HCT116 (cell line): ENCODE data around the gene IFNA1. TPM values are rescaled to one million over a fixed set of nuclear protein-coding genes. Genes with fewer than 3 reads are reported as not detected.

ENCODE experiments used
- ATAC-seq: fragments of 200-7000 bp; cut with Tn5 transposase; 2 replicates; pipeline ENCODE4 v1.9.1; 2020; ENCODE audit warnings: mild to moderate bottlenecking, moderate library complexity
- BruUV-seq: library from RNA; stranded (reverse); fragments of 400-500 nt; replicated peaks from 2 replicates; lab custom pipeline; 2021; lab: Mats Ljungman, UMichigan
- CTCF ChIA-PET: fragments of 300-600 bp; sonication (Branson Sonifier 250); formaldehyde crosslinking; loops from one replicate; lab custom pipeline; 2021; ENCODE audit warnings: antibody characterized with exemption; lab: Charles Lee
- POLR2A ChIA-PET: fragments of 300-600, 350-600 bp; sonication (Branson Sonifier 250); formaldehyde crosslinking; loops from one replicate; lab custom pipeline; 2021; ENCODE audit warnings: antibody characterized with exemption; lab: Charles Lee
- RAD21 ChIA-PET, 2 experiments: fragments of 300-600 bp; sonication (Branson Sonifier 250); formaldehyde crosslinking; loops; one replicate each; lab custom pipeline; 2023; ENCODE audit warnings: low total read pairs in 2 of 2; ENCODE audit not compliant: uncharacterized antibody in 2 of 2, unreplicated experiment in 2 of 2, low non-redundant PET in 1 of 2; lab: Charles Lee
- DNase-seq: peaks from one replicate; pipeline ENCODE4 v3.0.0-alpha.2; 2010; ENCODE audit warnings: low read depth, low spot score
- H2AFZ ChIP-seq: fragments of 200-600 bp; shearing (Covaris generic), sonication (generic); 2 replicates; pipeline ENCODE4 v1.6.1; 2017; ENCODE audit warnings: low read depth, mixed run types, mixed read lengths, antibody characterized with exemption, low read length; ENCODE audit not compliant: poor library complexity, severe bottlenecking
- H3K27ac ChIP-seq: 2 replicates; pipeline ENCODE4 v1.5.1; 2012; ENCODE audit warnings: low read depth, low read length
- H3K27me3 ChIP-seq: fragments of 200-600 bp; sonication (generic); 2 replicates; pipeline ENCODE4 v1.6.1; 2016; ENCODE audit warnings: mixed run types, low read length, mixed read lengths; ENCODE audit not compliant: insufficient read depth
- H3K36me3 ChIP-seq, 2 experiments: fragments of 200-500 bp in 1 of 2; fragments of 200-600 bp in 1 of 2; sonication (Bioruptor generic) in 1 of 2; sonication (generic) in 1 of 2; 2 replicates each; pipeline versions ENCODE4 v1.5.1 to v1.6.1; 2014 to 2016; ENCODE audit warnings: low read length in 2 of 2, inconsistent platforms in 1 of 2, mixed read lengths in 1 of 2, mixed run types in 1 of 2; ENCODE audit not compliant: insufficient read depth in 2 of 2, control insufficient read depth in 1 of 2
- H3K4me1 ChIP-seq, 2 experiments: fragments of 200-600 bp in 1 of 2; sonication (generic) in 1 of 2; 2 replicates each; pipeline versions ENCODE4 v1.5.1 to v1.6.1; 2012 to 2017; ENCODE audit warnings: low read length in 2 of 2, inconsistent platforms in 1 of 2, mild to moderate bottlenecking in 1 of 2, mixed read lengths in 1 of 2, mixed run types in 1 of 2, moderate library complexity in 1 of 2; ENCODE audit not compliant: insufficient read depth in 2 of 2, control insufficient read depth in 1 of 2
- H3K4me2 ChIP-seq: fragments of 200-600 bp; sonication (generic); 2 replicates; pipeline ENCODE4 v1.6.1; 2017; ENCODE audit warnings: mixed run types, low read length, mixed read lengths
- H3K4me3 ChIP-seq, 2 experiments: fragments of 200-600 bp in 1 of 2; sonication (generic) in 1 of 2; replicated peaks in 1 of 2; 2 replicates each; pipeline ENCODE4 v1.5.1; 2011 to 2016; ENCODE audit warnings: low read length in 2 of 2, control low read depth in 1 of 2, low read depth in 1 of 2, mild to moderate bottlenecking in 1 of 2, mixed read lengths in 1 of 2, mixed run types in 1 of 2
- H3K79me2 ChIP-seq: fragments of 200-600 bp; sonication (generic); 2 replicates; pipeline ENCODE4 v1.6.1; 2017; ENCODE audit warnings: mild to moderate bottlenecking, mixed run types, low read length, moderate library complexity, mixed read lengths; ENCODE audit not compliant: insufficient read depth
- H3K9ac ChIP-seq: fragments of 200-600 bp; sonication (generic); 2 replicates; pipeline ENCODE4 v1.6.1; 2016; ENCODE audit warnings: low read length, mixed read lengths
- H3K9me2 ChIP-seq: fragments of 200-600 bp; sonication (generic), shearing (Covaris generic); 2 replicates; pipeline ENCODE4 v1.6.1; 2017; ENCODE audit warnings: mixed run types, mild to moderate bottlenecking, moderate library complexity; ENCODE audit not compliant: insufficient read depth
- H3K9me3 ChIP-seq, 2 experiments: fragments of 200-500 bp in 1 of 2; fragments of 200-600 bp in 1 of 2; sonication (Bioruptor generic) in 1 of 2; sonication (generic) in 1 of 2; 2 replicates each; pipeline ENCODE4 v1.6.1; 2014 to 2017; ENCODE audit warnings: low read length in 2 of 2, mixed read lengths in 2 of 2, inconsistent platforms in 1 of 2, low read depth in 1 of 2, mild to moderate bottlenecking in 1 of 2, mixed run types in 1 of 2, moderate library complexity in 1 of 2; ENCODE audit not compliant: control insufficient read depth in 1 of 2, insufficient read depth in 1 of 2
- H4K20me1 ChIP-seq: fragments of 200-600 bp; sonication (generic), shearing (Covaris generic); 2 replicates; pipeline ENCODE4 v1.6.1; 2017; ENCODE audit warnings: mixed run types, mild to moderate bottlenecking, moderate library complexity; ENCODE audit not compliant: insufficient read depth
- ATF3 ChIP-seq: IDR thresholded peaks from 2 replicates; pipeline ENCODE4 v1.6.1; 2012
- CBX3 ChIP-seq: IDR thresholded peaks from 2 replicates; pipeline ENCODE4 v1.6.1; 2012; ENCODE audit warnings: low read depth
- CEBPB ChIP-seq: IDR thresholded peaks from 2 replicates; pipeline ENCODE4 v1.6.1; 2012; ENCODE audit warnings: low read depth
- ELF1 ChIP-seq: IDR thresholded peaks from 2 replicates; pipeline ENCODE4 v1.6.1; 2012; ENCODE audit warnings: low read depth, borderline replicate concordance
- JUND ChIP-seq: IDR thresholded peaks from 2 replicates; pipeline ENCODE4 v1.6.1; 2012
- MAX ChIP-seq: IDR thresholded peaks from 2 replicates; pipeline ENCODE4 v1.6.1; 2012
- POLR2A ChIP-seq: IDR thresholded peaks from 2 replicates; pipeline ENCODE4 v1.7.0; 2011; ENCODE audit warnings: borderline replicate concordance; ENCODE audit not compliant: insufficient read depth, insufficient read length; ENCODE audit errors: extremely low read depth
- POLR2AphosphoS5 ChIP-seq: IDR thresholded peaks from 2 replicates; pipeline ENCODE4 v1.6.1; 2011; ENCODE audit warnings: mild to moderate bottlenecking, low read depth, low read length, moderate library complexity
- RAD21 ChIP-seq: IDR thresholded peaks from 2 replicates; pipeline ENCODE4 v1.6.1; 2012; ENCODE audit warnings: low read depth, mild to moderate bottlenecking
- SIN3A ChIP-seq: IDR thresholded peaks from 2 replicates; pipeline ENCODE4 v1.6.1; 2012; ENCODE audit warnings: low read depth
- SP1 ChIP-seq: IDR thresholded peaks from 2 replicates; pipeline ENCODE4 v1.6.1; 2012; ENCODE audit warnings: low read depth
- SRF ChIP-seq: IDR thresholded peaks from 2 replicates; pipeline ENCODE4 v1.6.1; 2012; ENCODE audit warnings: low read depth
- YY1 ChIP-seq: IDR thresholded peaks from 2 replicates; pipeline ENCODE4 v1.6.1; 2011; ENCODE audit warnings: low read length, low read depth, moderate library complexity, mild to moderate bottlenecking; ENCODE audit not compliant: insufficient replicate concordance; ENCODE audit errors: extremely low read depth
- ZFX ChIP-seq: fragments of 450-650 bp; IDR thresholded peaks from 2 replicates; pipeline ENCODE4 v1.6.1; 2017
- ZNF274 ChIP-seq: fragments of 200-500 bp; sonication (Bioruptor generic); IDR thresholded peaks from 2 replicates; pipeline ENCODE4 v1.6.1; 2014; ENCODE audit warnings: mild to moderate bottlenecking, low read depth, low read length, inconsistent platforms
- intact Hi-C: fragments of 100-400 bp; cut with micrococcal nuclease; formaldehyde crosslinking; loops from 2 replicates; pipeline ENCODE4 v1.10.0; 2022
- total RNA-seq: library from RNA; stranded (reverse); gene quantifications from one replicate; pipeline ENCODE4 v1.2.1, GENCODE V29; 2021; ENCODE audit not compliant: unreplicated experiment
- TF ChIP-seq, protein P1 (sequence below): IDR thresholded peaks from 2 replicates; pipeline ENCODE4 v1.6.1; 2011; ENCODE audit warnings: mild to moderate bottlenecking, low read length, moderate library complexity; ENCODE audit not compliant: insufficient replicate concordance; ENCODE audit errors: extremely low read depth

The IFNA1 gene
- total RNA-seq, 1 experiment from 2014 or later = not detected

- Histone ChIP-seq H3K9ac (no peak overlapping the region), H3K36me3 (no peaks in the 10 kb centered on the region), H3K79me2 (no peaks in the 10 kb centered on the region), H3K4me2 (no peak overlapping the region; the same call in 1 of the 2 replicates), H3K9me2 (no peaks in the 10 kb centered on the region), H4K20me1 (no peaks in the 10 kb centered on the region), H3K27ac (no peak overlapping the region), H3K4me3 (no peak overlapping the region), H2AFZ (peak overlapping the region; percentile 11), H3K27me3 (no peaks in the 10 kb centered on the region), H3K4me1 (peaks cover 0 to 8% of the 10 kb centered on the region in 2 experiments; a peak in 2 of 4 replicates), H3K9me3 (no peaks in the 10 kb centered on the region)
- POLR2A ChIA-PET = no interaction called here
- no peak for TF ChIP-seq SIN3A
- TF ChIP-seq YY1 = no peak
- TF ChIP-seq SP1 = no peak
- no peak for TF ChIP-seq POLR2AphosphoS5
- TF ChIP-seq MAX = no peak
- TF ChIP-seq ZFX = no peak
- TF ChIP-seq SRF = no peak
- BruUV-seq = no TSS peak
- CTCF ChIA-PET = interaction anchor here (0.9 to 4.6 kb wide), 3 partner anchors 18 to 88 kb away, joined by 3 to 17 read pairs (median 3); no protein-coding TSS in a partner anchor
- no peak for DNase-seq
- intact Hi-C loops = no loop called here
- ATAC-seq = no peak
- RAD21 ChIA-PET = no interaction called here
Observed at GRCh38 chr9:21414220-21414940, 25.9 kb upstream of the IFNA1 start.

DNA sequence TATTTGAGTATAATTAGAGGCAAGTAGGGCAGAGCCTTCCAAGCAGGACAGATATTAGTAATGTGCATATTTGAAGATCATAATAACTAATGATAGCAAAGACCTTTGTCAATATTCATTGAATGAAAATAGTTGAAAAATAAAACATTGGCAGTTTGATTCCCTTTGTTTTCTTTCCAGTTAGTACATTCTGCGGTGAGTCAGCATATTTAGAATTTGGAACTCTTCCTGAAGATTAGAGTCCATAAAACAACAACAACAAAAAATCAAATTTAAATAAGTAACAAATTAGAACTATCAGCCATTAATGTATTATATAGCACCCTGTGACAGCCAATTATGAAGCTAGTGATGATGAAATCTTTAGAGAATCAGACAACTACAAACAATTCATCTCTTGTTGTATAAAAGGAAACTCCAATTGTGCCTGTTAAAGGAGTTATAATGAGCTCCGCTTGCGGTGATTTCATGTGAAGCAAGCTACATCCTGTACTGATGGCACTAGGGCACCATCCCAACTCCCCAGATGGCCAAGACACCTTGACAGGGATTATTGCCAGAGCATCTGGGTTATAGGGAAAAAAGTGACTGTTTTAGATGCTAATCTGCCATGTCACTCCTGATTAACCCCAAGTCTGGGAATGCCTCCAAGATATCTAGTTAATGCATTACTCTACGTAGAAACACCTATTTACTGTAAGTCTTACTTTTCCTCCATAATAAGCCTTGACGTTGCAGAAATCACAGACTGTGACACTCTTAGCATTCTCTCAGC is 24.6 kb upstream of the IFNA1 start:
- Histone ChIP-seq H3K9ac (no peak overlapping the region), H3K4me2 (no peak overlapping the region), H3K9me3 (no peaks in the 10 kb centered on the region), H4K20me1 (no peaks in the 10 kb centered on the region), H2AFZ (no peak overlapping the region), H3K27ac (no peak overlapping the region), H3K36me3 (no peaks in the 10 kb centered on the region), H3K4me3 (no peak overlapping the region), H3K27me3 (no peaks in the 10 kb centered on the region), H3K79me2 (no peaks in the 10 kb centered on the region), H3K4me1 (peaks cover 0 to 8% of the 10 kb centered on the region in 2 experiments; a peak in 2 of 4 replicates), H3K9me2 (no peaks in the 10 kb centered on the region)
- ChIA-PET CTCF (interaction anchor here (0.9 to 4.6 kb wide), 2 partner anchors 19 to 20 kb away, joined by 3 to 17 read pairs; no protein-coding TSS in a partner anchor), RAD21 (no interaction called here), POLR2A (no interaction called here)
- ATAC-seq (no peak), DNase-seq (no peak)
- BruUV-seq = no TSS peak
- intact Hi-C loops = no loop called here
- TF ChIP-seq ELF1 (no peak), SIN3A (no peak), POLR2AphosphoS5 (no peak), JUND (no peak), RAD21 (no peak), SP1 (no peak), ATF3 (no peak), CBX3 (no peak), ZNF274 (no peak), SRF (no peak), POLR2A (no peak), CEBPB (no peak)
- TF ChIP-seq, protein P1, sequence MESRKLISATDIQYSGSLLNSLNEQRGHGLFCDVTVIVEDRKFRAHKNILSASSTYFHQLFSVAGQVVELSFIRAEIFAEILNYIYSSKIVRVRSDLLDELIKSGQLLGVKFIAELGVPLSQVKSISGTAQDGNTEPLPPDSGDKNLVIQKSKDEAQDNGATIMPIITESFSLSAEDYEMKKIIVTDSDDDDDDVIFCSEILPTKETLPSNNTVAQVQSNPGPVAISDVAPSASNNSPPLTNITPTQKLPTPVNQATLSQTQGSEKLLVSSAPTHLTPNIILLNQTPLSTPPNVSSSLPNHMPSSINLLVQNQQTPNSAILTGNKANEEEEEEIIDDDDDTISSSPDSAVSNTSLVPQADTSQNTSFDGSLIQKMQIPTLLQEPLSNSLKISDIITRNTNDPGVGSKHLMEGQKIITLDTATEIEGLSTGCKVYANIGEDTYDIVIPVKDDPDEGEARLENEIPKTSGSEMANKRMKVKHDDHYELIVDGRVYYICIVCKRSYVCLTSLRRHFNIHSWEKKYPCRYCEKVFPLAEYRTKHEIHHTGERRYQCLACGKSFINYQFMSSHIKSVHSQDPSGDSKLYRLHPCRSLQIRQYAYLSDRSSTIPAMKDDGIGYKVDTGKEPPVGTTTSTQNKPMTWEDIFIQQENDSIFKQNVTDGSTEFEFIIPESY = no peak
